GM18526 (cell line): ENCODE measurements around the gene LMF1.

Experiments
- POLR2A ChIP-seq: IDR thresholded peaks from 3 replicates; pipeline ENCODE4 v1.6.1; 2011; ENCODE audit not compliant: insufficient read length; ENCODE audit errors: extremely low read depth

Gene LMF1

DNA sequence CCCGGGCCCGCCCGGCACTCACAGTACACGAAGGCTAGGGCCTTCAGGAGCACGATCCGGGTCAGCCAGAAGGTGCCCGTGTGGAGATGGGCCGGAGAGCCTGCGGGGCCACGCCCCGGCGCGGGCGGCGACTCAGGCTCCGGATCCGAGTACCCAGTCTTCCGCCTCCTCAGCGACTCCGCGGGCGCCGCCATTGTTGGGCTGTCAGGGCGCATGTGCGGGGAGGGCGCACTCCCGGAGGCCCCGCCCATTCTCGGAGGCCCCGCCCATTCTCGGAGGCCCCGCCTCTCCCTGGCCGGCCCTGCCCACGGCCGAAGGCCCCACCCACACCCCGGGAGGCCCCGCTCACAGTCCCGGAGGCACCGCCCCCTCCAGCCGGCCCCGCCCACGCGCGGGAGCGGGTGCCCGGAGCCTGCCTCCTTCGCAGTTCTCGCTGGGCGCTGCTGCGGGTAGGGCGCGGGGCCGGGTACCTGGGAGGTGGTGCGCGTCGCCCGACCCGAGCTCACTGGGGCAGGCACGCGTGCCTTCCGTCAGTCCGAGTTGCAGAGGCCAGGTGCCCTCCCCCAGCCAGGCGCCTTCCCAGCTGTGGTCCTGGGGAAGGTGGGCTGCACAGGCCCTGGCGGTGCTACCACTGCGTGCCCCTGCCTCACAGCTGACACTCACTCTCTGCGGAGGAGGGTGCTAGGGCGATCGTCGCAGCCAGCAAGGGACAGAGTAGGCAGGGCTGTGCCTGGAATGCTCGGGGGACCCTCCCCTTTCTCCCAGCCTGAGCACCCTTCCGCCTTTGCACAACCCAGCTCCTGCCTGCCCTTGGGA lies at the start of gene LMF1:
Gene LMF1 (minus strand): TSS at position 219 of the 816 bp plus-strand sequence. CDS start 4 bp downstream, at position 215.
- peak; percentile 81 for TF ChIP-seq POLR2A

DNA sequence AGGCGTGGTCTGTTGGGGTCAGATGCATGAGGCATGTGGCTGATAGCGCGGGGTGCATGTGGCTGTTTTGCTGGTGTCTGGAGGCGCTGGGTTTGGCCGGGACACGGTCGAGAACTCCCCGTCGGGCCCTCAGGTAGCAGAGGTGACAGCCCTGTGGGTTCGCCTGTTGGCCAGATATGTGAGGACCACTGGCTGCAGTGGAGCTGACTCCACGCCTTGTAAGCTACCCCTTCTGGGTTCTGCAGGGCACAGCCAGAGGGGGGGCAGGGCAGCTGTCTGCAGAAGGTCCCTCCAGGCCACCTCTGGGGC lies 49.3 kb upstream of the LMF1 start:
- TF ChIP-seq POLR2A = no peak

DNA sequence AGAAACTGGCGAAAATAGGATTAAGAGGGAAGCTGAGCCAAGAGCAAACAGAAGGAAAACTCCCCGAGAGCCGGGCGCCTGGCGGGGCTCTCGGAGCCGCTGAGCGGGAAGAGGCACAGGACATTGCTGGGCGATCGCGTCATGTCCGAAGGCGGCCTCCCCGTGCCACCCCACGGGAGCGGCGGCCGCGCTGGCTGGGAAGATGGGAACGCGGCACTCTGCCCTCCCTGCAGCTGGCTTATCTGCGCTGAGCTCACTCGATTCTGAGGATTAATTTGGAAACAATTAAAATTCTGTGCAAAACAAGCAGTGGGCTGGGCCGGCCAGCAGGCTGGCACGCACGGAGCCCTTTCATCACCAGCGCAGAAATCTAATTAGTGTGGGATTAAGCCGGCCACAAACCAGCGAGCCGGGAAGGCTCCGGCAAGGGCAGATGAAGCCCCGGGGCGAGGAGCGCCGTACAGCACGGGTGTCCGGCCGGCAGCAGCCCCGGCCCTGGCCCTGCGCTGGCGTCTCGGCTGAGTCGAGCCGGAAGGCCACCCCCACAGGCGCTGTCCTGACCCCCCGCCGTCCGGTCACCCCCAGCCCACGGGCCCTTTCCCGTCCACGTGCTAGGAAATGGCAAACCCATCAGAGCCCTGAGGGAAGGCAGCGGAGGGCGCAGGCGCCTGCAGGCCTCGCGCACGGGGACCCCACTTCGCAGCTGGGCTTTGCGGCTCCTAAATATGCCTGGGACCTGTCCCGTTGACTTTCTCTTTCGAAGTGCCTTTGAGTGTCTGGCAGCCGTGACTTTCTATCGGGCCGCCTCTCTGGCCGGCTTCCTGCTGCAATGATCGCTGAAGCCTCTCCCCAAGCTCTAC lies 48.7 kb upstream of the LMF1 start:
- TF ChIP-seq POLR2A = no peak

DNA sequence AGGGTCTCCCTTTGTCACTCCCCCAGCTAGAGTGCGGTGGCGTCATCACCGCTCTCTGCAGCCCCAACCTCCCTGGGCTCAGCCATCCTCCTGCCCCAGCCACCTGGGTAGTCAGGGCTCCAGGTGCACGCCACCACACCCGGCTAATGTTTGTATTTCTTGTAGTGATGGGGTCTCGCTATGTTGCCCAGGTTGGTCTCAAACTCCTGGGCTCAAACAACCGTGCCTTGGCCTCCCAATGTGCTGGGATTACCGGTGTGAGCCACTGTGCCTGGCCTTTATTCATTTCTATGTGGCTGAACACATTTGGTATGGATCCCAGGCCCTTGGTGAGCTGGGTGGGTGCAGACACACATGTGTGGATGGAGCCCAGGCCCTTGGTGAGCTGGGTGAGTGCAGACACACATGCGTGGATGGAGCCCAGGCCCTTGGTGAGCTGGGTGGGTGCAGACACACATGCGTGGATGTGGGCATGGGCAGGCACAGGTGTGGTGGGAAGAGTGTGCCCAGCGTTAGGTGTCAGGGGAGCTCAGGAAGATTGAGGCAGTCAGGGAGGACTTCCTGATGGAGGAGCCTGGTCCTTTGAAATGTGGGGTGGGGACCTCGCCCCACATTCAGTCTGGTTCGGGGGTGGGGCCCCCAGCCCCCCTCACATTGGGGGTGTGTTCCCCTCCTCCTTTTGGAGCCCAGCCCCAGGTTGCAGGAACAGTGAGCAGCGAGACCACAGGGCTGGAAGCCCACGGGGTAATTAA lies 47.8 kb upstream of the LMF1 start:
- TF ChIP-seq POLR2A = no peak

DNA sequence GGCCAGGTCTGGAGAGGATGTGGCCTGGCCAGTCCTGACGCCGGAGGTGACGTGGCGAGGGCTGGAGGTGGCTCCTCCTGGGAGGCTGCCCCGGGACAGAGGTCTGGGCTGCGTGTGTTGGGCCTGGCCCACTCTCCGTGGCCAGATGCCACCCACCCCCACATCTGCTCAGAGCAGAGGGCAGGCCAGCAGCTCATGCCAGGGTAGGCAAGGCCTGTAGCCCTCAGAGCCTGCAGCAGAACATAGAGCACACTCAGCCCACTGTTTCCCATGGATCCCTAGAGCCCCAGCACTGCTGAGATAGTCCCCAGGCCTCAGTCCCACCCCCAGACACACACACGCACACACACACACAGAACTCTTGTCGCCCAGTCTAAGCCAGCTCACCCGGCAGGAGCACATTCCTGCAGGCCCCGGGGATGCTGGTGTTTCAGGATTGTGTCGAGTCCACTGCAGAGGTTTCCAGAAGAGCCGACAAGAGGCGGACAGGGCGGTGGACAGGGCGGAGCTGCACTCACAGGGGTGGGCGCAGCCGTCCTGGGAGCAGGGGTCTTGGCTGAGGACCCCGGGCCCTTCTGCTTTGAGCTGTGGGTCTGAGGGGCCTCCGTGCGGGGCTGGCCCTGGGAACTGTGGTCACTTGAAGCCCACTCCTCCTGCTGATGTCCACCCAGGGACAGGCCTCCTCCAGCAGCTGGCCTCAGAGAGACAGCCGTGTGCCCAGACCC lies 44.1 kb upstream of the LMF1 start:
- no peak for TF ChIP-seq POLR2A

DNA sequence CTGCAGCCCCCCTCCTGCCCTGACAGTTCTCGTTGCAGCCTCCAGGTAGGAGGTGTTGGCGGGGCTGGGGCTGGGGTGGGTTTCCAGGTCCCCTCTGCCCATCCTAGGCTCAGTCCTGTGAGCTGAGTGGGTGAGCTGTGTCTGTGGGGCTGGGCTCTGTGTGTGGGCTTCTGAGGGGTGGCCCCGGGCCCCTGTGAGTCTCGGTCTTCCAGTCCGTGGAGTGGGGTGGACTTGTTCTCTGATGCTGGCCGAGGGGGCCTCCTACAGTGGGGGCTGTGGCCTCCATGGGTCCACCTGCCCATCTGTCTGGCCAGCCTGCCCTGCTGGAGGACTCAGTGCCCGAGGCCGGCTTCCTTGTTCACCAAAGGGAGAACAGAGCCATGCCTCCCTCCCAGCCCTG lies 43.4 kb upstream of the LMF1 start:
- no peak for TF ChIP-seq POLR2A

DNA sequence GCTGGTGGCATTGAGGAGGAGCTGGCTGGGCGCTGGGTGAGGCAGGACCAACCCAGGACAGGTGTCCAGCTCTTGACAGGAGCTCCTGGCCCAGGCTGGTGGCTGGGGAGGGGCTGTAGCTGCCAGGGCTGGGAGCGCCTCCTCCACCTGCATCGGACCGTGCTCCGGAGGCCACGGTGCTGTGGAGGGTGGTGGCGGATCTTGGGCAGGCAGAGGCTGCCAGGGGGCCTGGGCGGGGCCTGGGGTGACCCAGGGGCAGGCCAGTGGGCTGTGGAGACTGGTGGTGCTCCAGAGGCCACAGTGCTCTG lies 42.8 kb upstream of the LMF1 start:
- no peak for TF ChIP-seq POLR2A

DNA sequence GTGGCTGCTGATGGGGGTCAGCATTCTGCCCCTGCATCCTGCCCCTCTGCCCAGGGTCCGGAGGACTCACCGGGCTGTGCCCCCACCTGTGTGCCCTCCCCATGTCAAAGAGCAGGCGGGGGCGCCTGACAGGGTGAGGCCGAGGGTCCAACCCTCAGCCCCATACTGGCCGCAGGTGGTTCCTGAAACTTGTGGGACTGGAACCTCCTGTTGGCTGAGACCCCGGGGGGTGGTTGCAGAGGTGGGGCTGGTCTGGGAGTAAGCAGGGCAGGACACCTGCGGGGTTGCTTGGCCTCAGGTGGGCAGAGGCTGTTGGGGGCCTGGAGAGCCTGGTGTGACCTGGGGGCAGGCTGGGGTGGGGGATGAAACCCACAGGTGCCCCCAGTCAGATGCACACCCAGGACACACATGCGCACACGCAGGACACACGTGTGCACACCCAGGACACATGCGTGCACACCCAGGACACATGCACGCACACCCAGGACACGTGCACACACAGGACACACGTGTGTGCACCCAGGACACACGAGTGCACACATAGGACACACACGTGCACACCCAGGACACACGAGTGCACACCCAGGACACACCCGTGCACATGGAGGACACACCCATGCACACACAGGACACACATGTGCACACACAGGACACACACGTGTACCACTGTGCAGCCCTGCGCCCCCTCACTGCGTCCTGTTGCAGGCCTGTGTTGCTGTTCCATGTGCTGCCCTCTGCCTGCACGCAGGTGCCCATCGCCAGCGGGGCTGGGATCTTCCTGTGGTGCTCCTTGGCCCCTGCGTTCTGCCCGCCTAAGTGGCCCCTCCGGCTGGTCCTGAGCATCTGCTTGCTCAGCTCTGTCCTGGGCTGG lies 42.2 kb upstream of the LMF1 start:
- TF ChIP-seq POLR2A = no peak

DNA sequence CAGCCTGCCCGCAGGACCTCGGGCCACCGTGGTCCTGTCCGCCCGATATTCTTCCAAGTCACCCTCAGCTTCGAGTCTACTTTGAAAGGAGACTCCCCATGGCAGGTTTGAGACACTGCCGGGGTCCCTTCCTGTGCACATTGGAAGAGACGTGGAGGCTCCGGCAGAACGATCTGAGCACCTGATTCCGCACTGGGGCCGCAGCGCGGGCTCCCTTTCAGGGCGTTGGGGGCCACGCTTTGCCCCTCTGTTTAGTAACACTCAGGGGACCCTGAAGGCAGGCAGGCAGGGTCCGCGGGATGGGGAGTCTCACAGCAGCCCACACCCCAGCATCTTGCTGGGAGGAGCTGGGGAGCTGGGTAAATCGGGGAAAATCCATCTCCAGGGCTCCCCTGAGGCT lies 41.4 kb upstream of the LMF1 start:
- TF ChIP-seq POLR2A = no peak

DNA sequence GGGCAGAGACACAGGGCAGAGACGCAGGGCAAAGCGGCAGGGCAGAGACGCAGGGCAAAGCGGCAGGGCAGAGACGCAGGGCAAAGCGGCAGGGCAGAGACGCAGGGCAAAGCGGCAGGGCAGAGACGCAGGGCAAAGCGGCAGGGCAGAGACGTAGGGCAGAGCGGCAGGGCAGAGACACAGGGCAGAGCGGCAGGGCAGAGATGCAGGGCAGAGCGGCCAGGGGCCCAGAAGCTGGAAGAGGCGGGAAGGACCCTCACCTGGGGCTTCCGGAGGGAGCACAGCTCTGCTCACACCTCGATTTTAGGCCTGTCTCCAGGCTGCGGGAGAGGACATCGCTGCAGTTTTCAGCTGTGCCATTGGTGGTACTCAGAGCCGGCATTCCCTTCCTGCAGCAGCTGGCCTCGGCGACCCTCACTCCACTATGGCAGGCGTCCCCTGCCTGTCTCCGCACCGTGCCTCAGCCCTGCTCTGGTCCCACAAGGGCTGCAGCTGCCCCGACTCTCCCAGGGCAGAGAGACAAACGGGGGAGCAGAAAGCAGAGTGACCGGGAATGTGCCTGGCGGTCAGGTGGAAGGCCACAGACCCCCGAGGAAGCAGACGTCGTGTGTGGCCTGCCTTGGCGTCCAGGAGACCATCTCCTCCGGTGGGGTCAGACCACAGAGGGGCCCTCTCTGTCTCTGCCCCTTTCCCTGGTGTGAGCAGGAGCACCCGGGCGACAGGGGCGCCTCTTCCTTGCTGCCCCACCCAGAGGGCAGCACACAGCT lies 40.7 kb upstream of the LMF1 start:
- TF ChIP-seq POLR2A = no peak

DNA sequence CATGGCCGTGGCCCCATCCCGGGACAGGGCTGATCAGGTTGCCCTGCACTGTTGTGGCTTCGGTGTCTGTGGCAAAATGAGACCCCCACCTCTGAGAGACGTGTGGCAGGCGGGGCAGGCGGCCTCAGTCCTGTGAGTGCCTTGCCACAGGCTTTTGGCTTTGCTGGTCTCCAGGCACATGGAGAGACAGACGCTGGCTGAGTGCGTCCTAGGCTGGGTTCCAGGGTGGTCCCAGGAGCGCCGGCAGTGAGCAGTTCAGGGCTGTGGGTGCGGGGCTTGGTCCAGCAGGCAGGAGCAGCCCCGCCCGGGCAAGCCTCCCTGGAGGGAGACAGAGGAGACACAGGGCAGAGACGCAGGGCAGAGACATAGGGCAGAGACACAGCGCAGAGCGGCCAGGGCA lies 40.0 kb upstream of the LMF1 start:
- no peak for TF ChIP-seq POLR2A

DNA sequence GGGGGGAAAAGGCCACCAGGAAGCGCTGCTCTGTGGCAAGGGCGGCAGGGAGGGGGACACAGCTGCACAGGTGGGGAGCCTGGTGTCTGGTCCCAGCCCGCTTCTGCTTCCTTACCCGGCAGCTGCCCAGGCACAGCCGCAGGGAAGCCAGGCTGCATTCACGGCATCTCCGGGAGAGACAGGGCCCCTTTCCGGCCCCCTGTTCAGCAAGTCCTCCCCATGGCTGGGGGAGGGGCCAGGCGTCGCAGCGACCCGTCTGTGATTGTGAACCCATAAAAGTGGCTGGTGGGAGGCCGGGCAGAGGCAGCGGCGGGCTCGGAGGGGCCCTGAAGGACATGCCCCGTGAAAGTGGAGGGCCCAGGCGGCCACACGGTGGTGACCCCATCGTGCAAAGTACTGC lies 39.5 kb upstream of the LMF1 start:
- no peak for TF ChIP-seq POLR2A

DNA sequence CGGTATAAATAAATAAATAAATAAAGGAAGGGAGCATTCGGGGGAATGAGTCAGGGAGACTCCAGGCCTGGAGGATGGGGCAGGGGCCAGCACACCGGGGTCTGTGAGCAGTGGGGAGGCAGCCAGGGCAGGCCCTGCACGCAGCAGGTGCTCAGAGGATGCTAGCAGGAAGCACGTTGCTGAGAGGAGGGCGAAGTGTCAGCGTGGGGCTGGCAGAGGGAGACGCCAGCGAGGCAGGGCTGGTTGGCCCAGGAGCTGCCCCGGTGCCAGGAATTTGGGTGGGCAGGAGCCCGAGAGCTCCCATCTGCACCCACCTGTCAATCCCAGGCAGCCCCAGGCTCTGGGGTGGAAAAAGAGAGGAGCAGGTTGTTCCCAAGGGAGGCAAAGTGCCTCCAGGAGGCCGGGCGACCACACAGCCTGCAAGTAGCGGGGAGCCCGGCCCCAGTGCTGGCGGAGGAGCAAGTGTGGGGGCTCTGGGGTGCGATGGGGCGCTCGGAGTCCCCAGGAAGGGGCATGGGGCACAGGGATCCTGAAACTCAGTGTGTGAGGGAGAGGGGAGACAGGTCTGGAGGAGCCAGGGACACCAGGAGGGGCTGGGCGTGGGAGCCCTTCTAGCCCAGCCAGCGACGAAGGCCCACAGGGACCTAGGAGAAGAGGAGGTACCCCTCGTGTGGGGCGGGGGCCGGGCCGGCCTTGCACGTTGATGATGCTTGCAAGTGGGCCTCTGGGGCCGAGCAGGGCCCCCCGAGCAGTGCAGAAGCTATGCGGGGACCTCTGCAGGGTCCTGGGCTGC lies 38.8 kb upstream of the LMF1 start:
- TF ChIP-seq POLR2A = no peak
